Body of pancreas (tissue), 4 donors: ENCODE data around the gene SETBP1.

Experiments used
- CTCF ChIP-seq, 7 experiments: fragments of 450-650 bp in 4 of 7; fragments of 200-600 bp in 3 of 7; sonication (generic) in 3 of 7; IDR thresholded peaks; one replicate each; pipeline ENCODE4 v1.5.1; 2016 to 2019; ENCODE audit warnings: antibody characterized with exemption in 7 of 7
- POLR2A ChIP-seq, 3 donors: fragments of 450-650 bp; IDR thresholded peaks; one replicate each; pipeline ENCODE4 v1.6.1; 2016; ENCODE audit warnings: antibody characterized with exemption in 3 of 3, mild to moderate bottlenecking in 2 of 3

GRCh38 chr18:44747157-44747556 is 66.5 kb downstream of the SETBP1 start:
- no peak for TF ChIP-seq CTCF (IDR thresholded peaks at IDR 0.05)
- no peak for TF ChIP-seq POLR2A (IDR thresholded peaks at IDR 0.05)
